Right lobe of liver (tissue), 4 donors: Measurements from ENCODE around the gene ZNF740.

Experiments
- POLR2A ChIP-seq: fragments of 450-650 bp; IDR thresholded peaks from one replicate; pipeline ENCODE4 v1.6.1; 2017; ENCODE audit warnings: antibody characterized with exemption, mild to moderate bottlenecking
- TF ChIP-seq, protein P1 (sequence below), 4 donors: fragments of 200-600 bp in 3 of 4; fragments of 450-650 bp in 1 of 4; IDR thresholded peaks; one replicate each; pipeline versions ENCODE4 v1.5.1 to v1.8.0; 2016 to 2022; ENCODE audit warnings: antibody characterized with exemption in 4 of 4, mild to moderate bottlenecking in 2 of 4
- donor health status: DM: no; HTN: no; CAD: no.
- donor health status: DM: no; HTN: no; CAD: no.
- donor health status: DM: no; HTN: yes; CAD: no.

DNA sequence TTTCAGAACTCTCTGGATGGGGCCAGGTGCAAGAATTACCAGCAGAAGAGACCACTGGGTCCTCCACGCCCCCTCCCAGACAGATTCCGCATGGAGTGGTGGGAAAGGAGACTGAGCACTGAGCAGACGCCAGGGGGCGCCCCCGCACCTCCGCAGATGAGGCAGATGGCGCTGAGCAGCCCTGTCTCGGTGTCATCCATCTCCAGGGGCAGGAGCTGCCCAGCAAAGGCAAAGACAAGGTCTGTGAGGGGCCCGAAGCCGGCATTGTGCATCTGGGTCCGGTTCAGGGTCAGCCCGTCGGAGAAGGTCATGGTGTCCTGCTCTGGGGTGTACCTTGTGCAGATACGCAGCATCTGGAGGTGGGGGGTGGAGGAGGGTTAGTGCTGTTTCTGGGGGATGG lies 32.8 kb downstream of the ZNF740 start:
- TF ChIP-seq, protein P1, sequence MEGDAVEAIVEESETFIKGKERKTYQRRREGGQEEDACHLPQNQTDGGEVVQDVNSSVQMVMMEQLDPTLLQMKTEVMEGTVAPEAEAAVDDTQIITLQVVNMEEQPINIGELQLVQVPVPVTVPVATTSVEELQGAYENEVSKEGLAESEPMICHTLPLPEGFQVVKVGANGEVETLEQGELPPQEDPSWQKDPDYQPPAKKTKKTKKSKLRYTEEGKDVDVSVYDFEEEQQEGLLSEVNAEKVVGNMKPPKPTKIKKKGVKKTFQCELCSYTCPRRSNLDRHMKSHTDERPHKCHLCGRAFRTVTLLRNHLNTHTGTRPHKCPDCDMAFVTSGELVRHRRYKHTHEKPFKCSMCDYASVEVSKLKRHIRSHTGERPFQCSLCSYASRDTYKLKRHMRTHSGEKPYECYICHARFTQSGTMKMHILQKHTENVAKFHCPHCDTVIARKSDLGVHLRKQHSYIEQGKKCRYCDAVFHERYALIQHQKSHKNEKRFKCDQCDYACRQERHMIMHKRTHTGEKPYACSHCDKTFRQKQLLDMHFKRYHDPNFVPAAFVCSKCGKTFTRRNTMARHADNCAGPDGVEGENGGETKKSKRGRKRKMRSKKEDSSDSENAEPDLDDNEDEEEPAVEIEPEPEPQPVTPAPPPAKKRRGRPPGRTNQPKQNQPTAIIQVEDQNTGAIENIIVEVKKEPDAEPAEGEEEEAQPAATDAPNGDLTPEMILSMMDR (IDR thresholded peaks at IDR 0.05): peak; percentile 89 to 95 (median 90)
- TF ChIP-seq POLR2A: no peak
